Tibial nerve (tissue), 4 donors: ENCODE data around the gene EFCAB5. TPM values are rescaled to one million over a fixed set of nuclear protein-coding genes. Genes with fewer than 3 reads are reported as not detected.

Experiments used
- DNase-seq, 2 donors: peaks; one replicate each; pipeline ENCODE4 v3.0.0-alpha.2; 2019; ENCODE audit warnings: low spot score in 2 of 2
- H3K27ac ChIP-seq, 4 donors: fragments of 200-600 bp; sonication (generic) in 3 of 4; one replicate each; pipeline ENCODE4 v1.5.1; 2017 to 2019; ENCODE audit warnings: mild to moderate bottlenecking in 1 of 4
- H3K27me3 ChIP-seq, 2 donors: fragments of 200-600 bp; sonication (generic) in 1 of 2; one replicate each; pipeline versions ENCODE4 v1.5.1 to v1.6.0; 2017 to 2019
- H3K36me3 ChIP-seq, 3 donors: fragments of 200-600 bp; sonication (generic); one replicate each; pipeline ENCODE4 v1.5.1; 2018 to 2019
- H3K4me1 ChIP-seq, 4 donors: fragments of 200-600 bp; sonication (generic) in 3 of 4; one replicate each; pipeline ENCODE4 v1.5.1; 2017 to 2019
- H3K4me3 ChIP-seq, 4 donors: fragments of 200-600 bp; sonication (generic) in 3 of 4; one replicate each; pipeline ENCODE4 v1.5.1; 2017 to 2019; ENCODE audit warnings: mild to moderate bottlenecking in 1 of 4, moderate library complexity in 1 of 4
- H3K9me3 ChIP-seq, 4 donors: fragments of 200-600 bp; sonication (generic) in 3 of 4; one replicate each; pipeline ENCODE4 v1.5.1; 2017 to 2019
- CTCF ChIP-seq, 5 experiments: fragments of 200-600 bp in 3 of 5; fragments of 450-650 bp in 2 of 5; sonication (generic) in 3 of 5; IDR thresholded peaks; one replicate each; pipeline ENCODE4 v1.5.1; 2016 to 2019; ENCODE audit warnings: antibody characterized with exemption in 5 of 5, mild to moderate bottlenecking in 3 of 5, moderate library complexity in 2 of 5
- EP300 ChIP-seq, 2 donors: sonication (generic); formaldehyde crosslinking; IDR thresholded peaks; one replicate each; pipeline ENCODE4 v1.6.1; 2017; ENCODE audit warnings: antibody characterized with exemption in 2 of 2, mild to moderate bottlenecking in 1 of 2
- POLR2A ChIP-seq, 2 donors: fragments of 450-650 bp; IDR thresholded peaks; one replicate each; pipeline ENCODE4 v1.6.1; 2017; ENCODE audit warnings: antibody characterized with exemption in 2 of 2, mild to moderate bottlenecking in 2 of 2, moderate library complexity in 2 of 2
- WGBS, 2 donors: methylation state at CpG; one replicate each; pipeline ENCODE4 v1.1.5; 2018; 5-methylcytosine and 5-hydroxymethylcytosine counted together
- total RNA-seq, 4 donors: library from RNA; depleted of rRNA; stranded (reverse); fragments of >200 nt; gene quantifications; one replicate each; pipeline ENCODE4 v1.1.0, GENCODE V29; 2016

Gene EFCAB5
- total RNA-seq, 4 donors from 2014 or later: 0.21 to 0.30 (median 0.22) TPM; not detected in 1

- no peak overlapping the region for H3K27ac ChIP-seq
- no peak overlapping the region for H3K4me3 ChIP-seq
- WGBS, 2 donors: 57 to 63% methylated on average over 4 of the region's 4 CpGs
- DNase-seq: no peak
- H3K4me1 ChIP-seq: peaks cover 0 to 7% (median 0%) of the 10 kb centered on the region in 4 donors
- TF ChIP-seq CTCF (IDR thresholded peaks at IDR 0.05) (no peak), EP300 (IDR thresholded peaks at IDR 0.05) (no peak), POLR2A (IDR thresholded peaks at IDR 0.05) (no peak)
- no peaks in the 10 kb centered on the region for H3K9me3 ChIP-seq
- no peaks in the 10 kb centered on the region for H3K27me3 ChIP-seq
- H3K36me3 ChIP-seq: no peaks in the 10 kb centered on the region
Observed at GRCh38 chr17:30101686-30102390, 160.4 kb downstream of the EFCAB5 start.

GRCh38 chr17:30103921-30104320 lies 162.5 kb downstream of the EFCAB5 start:
- TF ChIP-seq POLR2A (IDR thresholded peaks at IDR 0.05): no peak
- no peak for TF ChIP-seq CTCF (IDR thresholded peaks at IDR 0.05)
- no peak for TF ChIP-seq EP300 (IDR thresholded peaks at IDR 0.05)
- no peak for DNase-seq
- no peaks in the 10 kb centered on the region for H3K27me3 ChIP-seq
- H3K4me3 ChIP-seq: no peak overlapping the region
- no peak overlapping the region for H3K27ac ChIP-seq
- WGBS, 2 donors: 82 to 86% methylated on average over 1 of the region's 1 CpG
- H3K9me3 ChIP-seq: no peaks in the 10 kb centered on the region
- H3K4me1 ChIP-seq: peaks cover 0 to 7% (median 0%) of the 10 kb centered on the region in 4 donors
- no peaks in the 10 kb centered on the region for H3K36me3 ChIP-seq

DNA sequence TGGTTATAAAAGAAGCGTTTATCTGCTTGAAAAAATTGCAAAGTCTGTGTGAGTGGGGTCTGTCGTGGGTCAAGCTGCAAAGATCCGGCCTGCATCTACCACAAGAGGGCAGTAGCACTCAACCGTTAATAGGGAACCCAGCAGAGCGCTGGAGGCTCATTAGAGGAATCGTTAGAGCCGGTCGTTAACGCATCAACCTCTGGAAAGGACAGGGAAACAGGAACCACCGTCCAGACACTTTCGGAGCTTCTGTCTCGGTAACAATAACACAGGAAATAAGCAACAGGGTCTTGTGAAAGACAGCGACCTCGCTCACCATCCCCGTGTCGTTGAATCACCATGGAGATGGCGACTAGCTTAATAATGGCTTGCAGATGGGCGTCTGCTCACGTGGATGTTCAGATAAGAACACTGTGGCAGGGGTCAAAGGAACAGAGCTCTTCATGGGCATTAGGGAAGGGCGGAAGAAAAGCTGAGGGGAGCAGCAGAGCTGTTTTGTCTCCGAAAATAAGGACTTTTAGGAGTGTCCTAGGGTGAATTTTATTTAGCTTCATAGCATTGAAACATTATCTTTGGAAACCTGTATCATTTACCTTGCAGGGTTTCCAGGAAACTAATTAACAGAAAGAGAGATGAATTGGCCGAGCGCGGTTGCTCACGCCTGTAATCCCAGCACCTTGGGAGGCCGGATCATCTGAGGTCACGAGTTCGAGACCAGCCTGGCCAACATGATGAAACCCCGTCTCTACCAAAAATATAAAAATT lies 163.3 kb downstream of the EFCAB5 start:
- no peaks in the 10 kb centered on the region for H3K27me3 ChIP-seq
- peak overlapping the region; percentile 16 to 66 (median 42) for H3K27ac ChIP-seq
- no peaks in the 10 kb centered on the region for H3K36me3 ChIP-seq
- H3K9me3 ChIP-seq: no peaks in the 10 kb centered on the region
- TF ChIP-seq POLR2A (IDR thresholded peaks at IDR 0.05): no peak
- peak in 1 of 2 donors; percentile 61 for TF ChIP-seq EP300 (IDR thresholded peaks at IDR 0.05)
- peak; percentile 77 to 83 (median 79) for TF ChIP-seq CTCF (IDR thresholded peaks at IDR 0.05)
- H3K4me3 ChIP-seq: peak overlapping the region; percentile 17 to 48 (median 32)
- WGBS, 2 donors: 21 to 24% methylated on average over 29 of the region's 29 CpGs
- DNase-seq: peak; percentile 53 to 81
- peaks cover 0 to 7% (median 0%) of the 10 kb centered on the region in 4 donors for H3K4me1 ChIP-seq

DNA sequence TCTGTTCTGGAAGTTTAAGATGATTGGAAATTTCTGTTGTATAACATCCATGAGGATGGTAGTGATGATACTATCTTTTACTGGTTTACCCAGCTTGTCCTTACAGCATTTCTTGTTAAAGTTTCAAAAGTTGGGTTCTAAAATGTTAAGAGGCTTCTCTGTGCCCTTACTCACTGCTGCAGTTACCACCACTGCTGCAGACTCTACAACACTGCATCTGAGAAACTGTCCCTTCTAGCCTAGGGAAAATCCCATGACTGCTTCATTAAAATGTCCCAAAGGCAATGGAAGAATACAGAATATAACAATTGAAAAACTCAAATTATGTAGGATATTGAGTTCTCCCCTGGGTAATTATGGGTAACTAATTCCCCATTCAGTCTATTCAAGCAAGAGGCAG lies 171.4 kb downstream of the EFCAB5 start:
- H3K4me1 ChIP-seq: peaks cover 0 to 3% (median 1%) of the 10 kb centered on the region in 4 donors
- TF ChIP-seq EP300 (IDR thresholded peaks at IDR 0.05): no peak
- no peak for TF ChIP-seq CTCF (IDR thresholded peaks at IDR 0.05)
- no peak for TF ChIP-seq POLR2A (IDR thresholded peaks at IDR 0.05)
- H3K36me3 ChIP-seq: no peaks in the 10 kb centered on the region
- no peak overlapping the region for H3K27ac ChIP-seq
- no peaks in the 10 kb centered on the region for H3K27me3 ChIP-seq
- H3K4me3 ChIP-seq: no peak overlapping the region
- no peak for DNase-seq
- no peaks in the 10 kb centered on the region for H3K9me3 ChIP-seq

DNA sequence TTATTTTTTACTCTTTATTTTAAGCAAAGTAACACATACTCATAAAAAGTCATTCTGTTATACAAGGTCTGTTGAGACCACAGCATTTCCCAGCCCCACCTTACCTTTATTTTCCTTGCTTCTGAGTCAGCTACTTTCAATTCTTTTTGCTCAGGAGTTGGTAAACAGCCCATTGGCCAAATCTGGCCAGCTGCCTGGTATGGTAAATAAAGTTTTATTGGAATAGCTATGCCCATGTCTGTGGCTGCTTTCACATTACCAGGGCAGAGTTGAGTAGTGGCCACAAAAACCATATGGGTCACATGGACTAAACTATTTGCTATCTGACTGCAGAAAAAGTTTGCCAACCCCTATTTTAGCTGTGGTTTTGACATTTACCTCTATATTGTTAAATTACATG lies 171.8 kb downstream of the EFCAB5 start:
- Histone ChIP-seq H3K27ac (no peak overlapping the region), H3K9me3 (no peaks in the 10 kb centered on the region), H3K4me1 (peaks cover 0 to 7% (median 4%) of the 10 kb centered on the region in 4 donors), H3K4me3 (no peak overlapping the region), H3K36me3 (no peaks in the 10 kb centered on the region), H3K27me3 (no peaks in the 10 kb centered on the region)
- no peak for TF ChIP-seq EP300 (IDR thresholded peaks at IDR 0.05)
- TF ChIP-seq CTCF (IDR thresholded peaks at IDR 0.05): no peak
- TF ChIP-seq POLR2A (IDR thresholded peaks at IDR 0.05): no peak
- no peak for DNase-seq
